ENCODE measurements around the gene CACNB4.

Gene CACNB4

DNA sequence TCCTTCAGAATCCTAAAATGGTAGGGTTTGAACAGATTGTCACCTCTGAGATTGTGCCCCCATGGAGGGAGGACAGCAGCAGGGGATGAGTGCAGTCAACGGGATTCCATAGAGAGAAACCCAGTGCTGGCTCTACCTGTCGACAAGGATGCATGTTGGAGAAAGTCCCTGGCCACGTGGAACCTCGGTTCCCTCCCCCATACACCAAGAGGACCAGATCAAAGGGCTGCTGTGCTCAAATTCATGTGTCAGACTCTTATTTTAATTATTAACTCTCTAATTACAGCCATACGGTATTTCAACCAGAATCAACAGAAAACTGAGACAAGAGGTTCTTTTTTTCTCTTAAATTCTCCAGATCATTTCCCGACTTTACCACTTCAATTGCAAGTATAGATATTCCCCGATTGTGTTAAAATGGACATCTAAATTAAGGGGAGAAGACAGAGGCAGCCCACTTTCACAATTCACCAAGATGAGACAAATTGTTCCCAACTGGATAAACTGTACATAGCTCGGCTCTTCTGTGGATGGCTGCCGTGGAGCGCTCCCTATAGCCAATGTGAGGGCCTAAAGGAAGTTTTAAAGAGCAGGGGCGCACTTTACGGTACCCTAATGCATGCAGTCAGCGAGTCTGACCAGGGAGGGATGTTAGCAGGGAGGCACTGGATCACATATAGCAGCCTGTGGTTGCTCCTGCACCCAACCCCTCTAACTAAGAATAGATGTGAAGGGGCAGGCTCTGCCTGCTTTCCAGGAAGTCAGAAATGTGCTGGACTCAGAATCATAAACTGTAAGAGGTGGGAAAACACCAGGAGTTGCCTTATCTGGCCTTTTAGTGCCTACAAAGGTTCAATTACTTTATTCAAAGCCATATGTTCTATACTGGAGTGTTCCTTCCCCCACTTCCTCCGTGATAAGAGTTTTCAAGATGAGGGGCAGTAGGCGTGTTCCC is 123.1 kb downstream of the CACNB4 start:
- DNase-seq (ENCODE audit: low read depth in 2 of 2), result no peak

DNA sequence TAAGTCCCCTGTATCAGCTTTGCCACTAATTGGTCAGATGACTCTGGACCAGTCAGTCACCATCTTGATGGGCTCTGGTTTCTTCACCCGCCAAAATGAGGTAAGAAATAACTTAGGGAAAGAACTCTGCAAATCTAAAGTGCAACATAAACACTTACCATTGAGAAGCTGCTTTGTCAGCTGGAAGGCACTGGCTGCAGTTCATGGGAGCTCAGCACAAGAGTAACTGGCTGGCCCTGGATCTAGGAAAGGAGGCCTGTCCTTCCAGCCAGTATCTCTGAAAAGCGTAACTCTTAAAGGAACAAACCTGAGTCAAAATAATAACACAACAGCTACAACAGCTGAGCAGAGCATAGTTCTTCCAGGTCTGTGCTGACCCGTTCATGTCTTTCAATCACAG is 123.9 kb downstream of the CACNB4 start:
- no peak for DNase-seq (ENCODE audit: low read depth in 2 of 2)

DNA sequence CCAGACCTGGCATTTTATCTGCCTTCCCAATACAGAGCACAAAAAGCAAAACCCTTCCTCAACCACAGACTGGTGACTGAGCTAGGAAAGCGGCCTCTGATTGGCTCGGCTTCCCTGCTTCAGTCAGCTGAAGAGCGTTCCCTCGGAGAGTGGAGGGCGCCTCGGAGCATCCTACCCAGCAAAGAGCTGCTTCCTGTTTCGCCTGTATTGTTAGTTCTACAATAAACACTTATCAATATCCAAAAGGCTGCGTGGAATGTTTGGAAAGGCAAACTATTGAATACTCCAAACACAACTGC is 125.0 kb downstream of the CACNB4 start:
- no peak for DNase-seq (ENCODE audit: low read depth in 2 of 2)

DNA sequence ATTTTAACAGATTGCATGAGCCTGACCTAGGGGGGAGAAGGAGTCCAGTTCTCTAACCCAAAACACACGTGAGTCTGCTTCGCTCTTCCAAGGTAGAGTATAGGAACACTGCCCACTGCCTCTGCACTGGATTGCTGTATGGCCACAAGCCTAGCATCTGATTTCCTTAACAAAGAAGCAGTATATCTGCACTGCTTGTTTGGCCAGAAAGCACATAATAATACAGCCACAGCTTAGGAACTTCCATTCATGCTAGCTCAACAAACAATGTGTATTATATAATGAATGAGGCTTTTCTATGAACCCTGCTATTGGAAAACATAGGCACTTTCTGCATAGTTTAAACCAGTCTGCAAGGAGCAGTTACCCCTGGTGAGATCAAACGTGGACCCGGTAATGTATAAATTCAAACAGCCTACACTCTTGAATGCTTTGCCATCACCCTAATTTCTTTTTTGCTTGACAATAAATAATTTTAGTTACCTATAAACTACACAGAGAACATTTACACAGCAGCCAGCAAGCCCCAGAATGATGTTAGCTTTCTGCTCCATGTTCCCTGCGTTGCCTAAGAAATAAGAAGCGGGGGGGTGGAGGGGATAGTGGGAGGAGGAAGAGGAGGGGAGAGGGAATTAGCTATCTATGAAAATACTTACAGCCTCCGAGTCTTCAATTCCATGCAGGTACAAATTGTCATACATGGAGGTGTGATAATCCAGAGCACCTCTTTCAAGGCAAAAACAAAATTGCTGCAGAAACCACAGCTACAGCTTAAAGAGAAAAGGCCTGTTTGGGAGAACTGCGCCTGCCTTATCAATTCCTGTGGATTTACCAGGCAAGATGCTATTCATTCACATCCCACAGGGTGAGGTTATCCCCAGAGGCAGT is 125.6 kb downstream of the CACNB4 start:
- DNase-seq (ENCODE audit: low read depth in 2 of 2), result no peak

DNA sequence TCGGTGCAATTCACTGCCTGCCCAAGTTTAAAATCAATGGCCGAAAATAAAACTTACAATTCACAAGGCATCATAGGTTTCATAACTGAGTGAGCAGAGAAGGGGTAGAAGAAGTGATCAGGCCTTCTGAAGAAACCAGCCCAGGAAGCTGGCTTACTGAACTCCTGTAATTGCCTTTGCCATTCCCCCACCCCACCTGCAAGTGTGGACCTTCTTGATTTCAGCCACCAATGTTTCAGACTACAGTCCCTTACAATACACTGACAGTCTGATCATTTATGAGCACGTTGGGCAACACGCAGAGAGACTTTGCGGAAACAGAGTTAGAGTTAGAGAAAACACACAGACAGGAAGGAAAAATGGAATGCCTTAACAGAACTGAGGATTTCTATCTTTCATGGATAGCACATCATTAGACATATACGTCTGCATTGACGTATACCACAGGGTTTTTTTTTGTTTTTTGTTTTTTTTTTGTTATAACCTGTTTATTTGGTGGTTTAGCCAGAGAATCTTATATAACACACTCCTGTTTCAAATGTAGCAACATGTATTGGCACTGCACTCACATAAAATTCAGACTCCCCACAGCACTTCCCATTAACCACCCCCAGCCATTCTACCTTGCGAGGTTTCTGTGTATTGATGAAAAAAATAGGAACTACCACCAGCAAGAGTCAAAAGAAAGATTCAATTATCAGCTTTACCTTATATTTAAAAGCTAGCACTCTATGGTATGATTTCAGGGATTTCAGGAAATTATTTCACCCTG is 126.4 kb downstream of the CACNB4 start:
- DNase-seq (ENCODE audit: low read depth in 2 of 2), result no peak

DNA sequence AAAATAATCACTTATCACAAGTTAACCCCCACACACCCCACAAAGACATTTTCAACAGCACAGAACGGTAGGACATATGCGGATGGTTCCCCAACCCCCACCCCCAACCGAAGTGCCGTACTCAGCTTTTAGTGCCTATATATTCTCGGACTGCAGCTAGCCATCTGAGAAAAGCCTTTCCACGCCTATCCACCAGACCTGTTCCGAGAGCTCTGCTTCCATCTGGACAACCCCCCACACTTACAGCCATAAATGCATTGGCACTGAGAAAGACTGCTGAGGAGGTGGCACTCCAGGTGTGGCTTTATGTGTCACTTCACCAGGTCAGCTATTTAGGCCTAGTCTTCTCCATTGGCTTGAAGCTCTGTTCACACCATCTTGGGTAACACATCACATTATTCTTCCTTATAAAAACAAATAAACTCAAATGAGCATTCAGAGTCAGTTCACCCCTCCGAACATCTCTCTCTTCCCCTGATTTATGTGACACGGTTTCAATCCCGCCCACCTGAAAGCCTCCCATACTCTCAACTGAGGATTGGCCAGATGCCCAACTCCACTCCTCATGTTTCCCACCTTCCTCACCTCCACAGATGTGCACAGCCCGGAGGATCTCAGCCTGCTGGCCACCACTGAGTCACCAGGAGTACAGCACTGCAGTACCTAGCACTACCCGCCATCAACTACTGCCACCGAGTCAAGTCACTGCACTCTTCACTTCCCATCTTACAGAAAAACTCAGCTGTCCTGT is 127.4 kb downstream of the CACNB4 start:
- DNase-seq (ENCODE audit: low read depth in 2 of 2), result no peak

DNA sequence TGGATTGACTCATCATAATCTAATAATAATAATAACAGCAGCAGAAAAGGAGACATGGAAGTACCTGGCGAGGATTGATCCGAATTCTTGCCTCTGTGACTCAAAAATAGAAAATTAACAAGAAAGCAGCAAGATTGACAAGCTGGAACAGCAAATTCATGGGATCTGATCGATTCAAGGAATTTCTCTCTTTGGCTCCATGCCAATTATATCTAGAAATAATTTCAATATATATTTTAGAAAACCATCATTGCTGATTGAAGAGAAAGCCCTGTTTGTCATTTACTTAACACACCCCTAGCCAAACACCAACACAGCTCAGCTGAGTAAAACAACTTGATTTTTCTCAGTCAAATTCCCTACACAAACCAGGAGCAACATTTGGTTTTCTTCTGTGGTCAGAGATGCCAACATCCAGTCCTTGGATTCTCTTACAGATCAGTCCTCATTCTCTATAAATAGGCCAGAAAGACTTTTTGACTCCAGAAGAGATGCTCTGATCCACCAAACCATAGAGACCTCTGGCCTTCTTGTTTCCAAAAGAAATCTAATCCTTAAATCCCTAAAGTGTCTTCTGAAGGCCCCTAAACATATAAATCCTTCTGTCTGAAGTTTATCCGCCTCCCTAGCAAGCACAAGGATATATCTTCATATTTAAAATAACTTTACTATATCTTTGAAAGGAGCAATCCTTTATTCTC is 129.9 kb downstream of the CACNB4 start:
- DNase-seq (ENCODE audit: low read depth in 2 of 2), result no peak

DNA sequence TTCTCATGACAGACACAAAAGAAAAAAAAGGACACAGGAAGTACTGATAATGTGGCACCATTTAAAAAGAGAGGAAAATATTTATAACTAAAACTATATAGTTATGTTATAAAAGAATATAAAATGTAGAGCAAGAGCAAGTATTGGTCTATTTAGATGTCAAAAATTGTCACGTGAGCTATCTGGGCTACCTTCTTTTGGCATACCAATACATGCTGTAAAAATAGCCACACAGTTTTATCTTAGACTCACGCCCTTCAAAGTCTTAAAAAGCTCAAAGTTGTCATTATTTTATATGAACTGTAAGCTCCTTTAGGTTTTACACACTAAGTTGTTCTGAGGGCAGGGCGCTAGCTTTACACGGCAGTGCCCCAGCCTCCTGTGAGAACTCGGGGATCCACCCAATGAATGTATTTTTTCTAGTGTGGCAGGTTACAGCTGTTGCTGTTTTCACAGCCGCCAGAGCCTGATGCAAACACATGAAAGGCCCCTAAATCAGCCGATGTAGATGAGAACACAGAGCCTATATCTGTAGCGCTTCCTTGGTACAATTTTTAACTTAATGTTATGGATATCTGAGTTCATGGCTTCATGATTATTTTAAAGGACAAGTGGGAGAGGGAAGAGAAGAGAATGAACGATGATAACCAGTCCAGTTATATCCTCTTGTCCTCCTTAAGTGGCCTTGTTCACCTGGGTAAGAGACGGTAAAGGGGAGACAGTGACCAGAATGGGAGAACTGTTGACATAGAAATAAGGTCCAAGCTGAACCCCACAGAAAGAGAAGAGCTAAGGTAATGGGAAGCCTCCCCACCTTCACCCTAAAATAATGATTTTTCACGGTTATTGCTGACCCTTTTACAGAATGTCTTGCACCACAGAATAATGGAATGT is 130.8 kb downstream of the CACNB4 start:
- DNase-seq (ENCODE audit: low read depth in 2 of 2), result no peak

DNA sequence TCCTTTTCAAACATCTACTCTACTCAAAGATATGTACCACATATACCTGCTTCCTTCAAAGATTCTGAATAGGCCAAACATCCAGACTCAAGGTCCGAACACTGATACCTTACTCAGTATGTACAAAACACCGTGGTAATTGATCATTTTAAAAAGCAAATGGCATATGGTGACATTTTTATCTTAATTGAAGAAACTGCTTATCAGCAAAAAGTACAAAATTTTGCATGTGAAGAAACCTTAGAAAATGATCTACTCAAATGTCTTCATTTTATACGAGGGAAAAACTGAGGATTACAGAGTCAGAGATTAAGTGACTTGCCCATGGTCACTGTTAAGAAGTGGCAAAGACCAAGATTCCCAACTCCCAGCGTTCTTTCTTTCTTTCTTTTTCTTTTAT is 133.0 kb downstream of the CACNB4 start:
- DNase-seq (ENCODE audit: low read depth in 2 of 2), result no peak

DNA sequence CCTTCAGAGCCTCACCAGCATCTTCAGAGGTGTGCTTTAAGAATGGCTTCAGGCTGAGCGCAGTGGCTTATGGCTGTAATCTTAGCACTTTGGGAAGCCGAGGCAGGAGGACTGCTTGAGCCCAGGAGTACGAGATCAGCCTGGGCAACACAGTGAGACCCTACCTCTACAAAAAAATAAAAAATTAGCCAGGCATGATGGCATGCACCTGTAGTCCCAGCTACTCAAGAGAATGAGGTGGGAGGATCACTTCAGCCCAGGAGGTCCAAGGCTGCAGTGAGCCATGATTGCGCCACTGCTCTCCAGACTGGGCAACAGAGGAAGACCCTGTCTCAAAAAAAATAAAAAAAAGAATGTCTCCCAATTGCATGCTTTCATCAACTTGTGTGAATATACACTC is 137.3 kb downstream of the CACNB4 start:
- DNase-seq (ENCODE audit: low read depth in 2 of 2), result no peak

DNA sequence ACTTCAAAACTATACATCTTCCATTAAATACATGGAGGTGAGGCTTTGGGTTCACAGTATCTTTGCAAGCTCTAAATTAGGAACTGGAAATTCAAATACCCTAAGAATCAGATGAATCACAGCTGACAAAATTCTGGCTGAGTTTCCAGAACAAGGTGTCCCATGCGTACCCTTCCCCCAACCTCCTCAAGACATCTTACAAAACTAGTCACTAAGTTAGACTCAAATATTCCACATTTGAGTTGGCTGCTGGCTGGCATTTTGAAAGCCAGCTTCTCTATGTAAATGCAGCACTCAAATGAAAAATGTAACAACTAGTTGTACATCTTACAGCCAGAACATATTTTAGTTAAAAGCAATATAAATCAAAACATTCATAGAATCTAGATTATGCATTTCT is 139.6 kb downstream of the CACNB4 start:
- no peak for DNase-seq (ENCODE audit: low read depth in 2 of 2)

DNA sequence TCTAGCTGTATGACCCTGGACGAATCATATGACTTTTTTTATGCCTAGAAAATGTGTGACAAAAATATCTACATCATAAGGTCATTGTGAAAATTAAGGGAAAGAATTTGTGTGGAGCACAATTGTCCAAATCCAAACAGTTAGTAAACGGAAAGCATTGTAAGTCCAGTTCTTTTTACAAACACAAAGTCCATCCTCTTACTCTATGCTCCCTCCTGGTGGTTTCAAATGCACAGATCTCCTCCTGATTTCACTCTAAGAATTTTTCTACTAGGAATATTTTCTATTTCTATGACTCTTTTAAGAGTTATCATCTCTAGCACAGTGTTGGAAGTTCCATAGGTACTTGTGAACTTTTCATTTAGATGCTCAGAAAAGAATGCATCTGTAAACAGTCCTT is 145.4 kb downstream of the CACNB4 start:
- no peak for DNase-seq (ENCODE audit: low read depth in 2 of 2)

DNA sequence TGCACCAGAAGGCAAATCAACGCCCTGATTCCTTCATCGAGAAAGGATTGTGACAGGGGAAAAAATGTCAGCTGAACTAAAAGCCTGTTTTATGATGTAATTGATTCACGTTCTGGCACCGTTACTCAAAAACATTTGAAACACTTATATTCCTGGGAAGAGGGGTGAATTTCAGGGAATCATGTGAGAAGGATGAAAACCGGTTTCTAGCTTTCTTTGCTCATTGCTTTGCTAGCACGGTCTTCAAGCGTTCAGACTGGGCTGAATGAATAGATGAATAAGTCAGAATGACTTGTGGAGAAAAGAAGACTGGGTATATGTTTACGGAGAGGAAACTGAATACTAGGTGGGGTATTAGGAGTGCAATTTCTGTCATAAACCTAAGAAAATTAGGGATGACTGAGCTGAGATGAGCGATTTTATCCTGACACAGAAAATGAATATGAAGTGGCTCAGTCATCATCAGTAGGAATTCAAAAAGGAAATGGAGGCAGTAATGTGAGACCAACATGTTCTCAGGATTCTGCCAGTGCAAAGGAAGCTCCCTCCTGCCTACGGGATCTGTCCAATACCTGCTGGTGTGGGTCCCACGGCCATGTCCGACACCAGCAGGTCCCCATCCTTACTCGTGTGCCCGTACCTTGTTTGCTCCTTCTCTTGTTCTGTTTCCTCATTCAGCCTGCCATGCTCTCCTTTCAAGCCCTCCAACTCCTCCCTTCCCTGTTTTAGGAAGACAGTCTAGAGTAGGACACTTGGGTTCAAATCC is 146.0 kb downstream of the CACNB4 start:
- no peak for DNase-seq (ENCODE audit: low read depth in 2 of 2)

DNA sequence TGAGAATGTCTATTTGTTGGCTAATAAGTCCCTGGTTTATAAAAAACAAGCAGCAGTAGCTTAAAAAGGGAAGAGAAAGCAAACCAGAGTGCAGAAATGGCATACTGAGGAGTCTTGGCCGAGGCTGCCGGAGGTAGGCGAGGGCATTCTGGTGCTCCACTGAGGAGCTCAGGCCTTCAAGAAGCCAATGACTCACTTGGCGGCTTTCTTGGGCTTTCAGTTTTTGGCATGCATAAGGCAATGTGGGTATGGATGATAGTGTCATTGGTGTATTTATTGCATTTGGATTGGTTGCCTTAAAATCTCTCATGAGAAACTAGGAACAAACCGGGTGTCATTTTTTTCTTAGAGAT is 151.1 kb downstream of the CACNB4 start:
- DNase-seq (ENCODE audit: low read depth in 2 of 2), result no peak

DNA sequence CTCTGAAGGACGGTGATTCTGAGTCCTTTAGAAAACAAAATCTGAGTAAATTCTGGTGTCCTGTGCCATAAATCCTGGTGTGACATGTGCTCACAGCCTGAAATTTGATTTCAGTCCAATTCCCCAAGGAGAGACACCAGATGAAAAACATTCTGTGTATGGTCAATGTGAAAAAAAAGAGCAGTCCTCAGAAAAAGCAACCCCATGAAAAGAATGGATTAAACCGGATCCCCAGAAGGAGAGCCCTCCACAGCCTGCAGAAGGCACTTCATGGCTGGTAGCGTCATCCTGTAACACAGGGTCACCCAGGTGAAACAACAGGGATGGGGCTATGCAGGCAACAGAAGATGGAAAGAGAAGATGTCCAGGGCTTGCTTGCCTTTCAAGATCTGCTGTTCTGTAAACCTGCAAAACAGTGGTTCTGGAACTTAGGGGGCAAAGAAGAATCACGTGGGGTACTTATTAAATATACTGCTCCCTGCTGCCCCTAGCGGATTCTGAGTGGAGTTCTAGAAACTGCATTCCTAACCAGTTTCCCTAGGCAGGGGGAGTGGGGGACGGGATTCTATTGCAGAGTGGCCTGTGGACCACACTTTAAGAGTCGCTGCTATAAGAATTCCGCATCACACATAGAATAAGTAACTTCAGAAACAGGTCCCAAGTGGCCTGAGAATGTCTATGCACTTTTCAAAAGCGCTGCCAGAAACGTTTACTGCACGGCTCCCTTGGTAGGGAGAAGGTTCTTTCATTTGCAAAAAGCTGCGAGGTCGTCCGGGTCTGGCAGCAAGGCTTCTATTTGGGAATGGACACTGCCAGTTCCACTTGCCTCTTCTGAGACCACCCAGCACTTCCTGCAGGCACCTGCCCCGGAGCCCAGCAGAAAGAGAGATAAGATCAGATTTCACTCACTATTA is 151.7 kb downstream of the CACNB4 start:
- DNase-seq (ENCODE audit: low read depth in 2 of 2), result no peak

DNA sequence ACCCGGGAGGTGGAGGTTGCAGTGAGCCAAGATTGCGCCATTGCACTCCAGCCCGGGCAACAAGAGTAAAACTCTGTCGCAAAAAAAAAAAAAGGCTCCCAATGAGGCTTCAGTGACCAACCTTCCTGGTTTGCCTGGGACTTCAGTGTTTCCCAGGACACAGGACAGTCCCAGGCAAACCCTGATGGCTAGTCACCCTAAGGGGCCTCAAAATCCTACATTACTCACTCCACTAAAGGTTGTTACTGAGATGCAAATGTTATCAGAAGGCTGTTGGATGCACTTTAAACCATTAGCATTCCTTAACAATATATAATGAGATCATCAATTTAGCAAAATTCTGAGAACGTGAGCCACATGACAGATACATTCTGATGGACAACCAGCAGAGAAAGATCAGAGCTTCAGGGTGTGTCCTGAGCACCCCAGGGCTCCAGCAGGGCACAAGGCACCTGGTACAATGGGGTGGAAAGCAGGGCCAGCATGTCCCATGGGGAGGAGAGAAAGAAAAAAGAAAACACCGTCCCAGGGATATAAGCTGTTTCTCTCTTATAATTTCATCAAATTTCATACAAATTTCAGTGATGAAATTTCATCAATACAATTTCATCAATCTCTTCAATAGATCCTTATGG is 152.5 kb downstream of the CACNB4 start:
- DNase-seq (ENCODE audit: low read depth in 2 of 2), result no peak

DNA sequence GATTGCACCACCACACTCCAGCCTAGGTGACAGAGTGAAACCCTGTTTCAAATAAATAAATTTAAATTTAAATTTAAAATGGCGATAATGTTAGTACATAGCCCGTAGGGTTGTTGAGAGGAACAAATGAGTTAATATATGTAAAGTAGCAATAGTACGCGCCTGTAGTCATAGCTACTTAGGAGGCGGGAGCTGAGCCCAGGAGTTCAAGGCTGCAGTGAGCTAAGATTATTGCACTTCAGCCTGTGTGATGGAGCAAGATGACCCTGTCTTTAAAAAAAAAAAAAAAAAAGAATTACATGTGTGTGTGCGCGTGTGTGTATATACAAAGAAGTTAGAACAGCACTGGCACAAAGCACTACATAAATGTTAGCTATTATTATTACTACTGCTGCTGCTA is 153.2 kb downstream of the CACNB4 start:
- DNase-seq (ENCODE audit: low read depth in 2 of 2), result no peak

DNA sequence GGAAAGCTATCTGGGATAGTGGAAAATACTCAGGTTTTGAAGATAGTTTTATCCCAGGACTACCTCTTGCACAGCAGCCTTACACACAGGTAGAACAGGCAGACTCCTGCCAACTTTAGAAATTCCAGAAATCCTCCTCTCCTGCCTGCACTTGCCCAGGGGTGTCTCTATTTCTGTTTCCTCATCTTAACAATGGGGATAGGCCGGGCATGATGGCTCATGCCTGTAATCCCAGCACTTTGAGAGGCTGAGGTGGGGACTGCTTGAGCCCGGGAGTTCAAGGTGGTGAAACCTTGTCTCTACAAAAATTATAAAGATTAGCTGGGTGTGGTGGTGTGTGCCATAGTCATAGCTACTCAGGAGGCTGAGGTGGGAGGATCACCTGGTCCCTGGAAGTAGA is 153.7 kb downstream of the CACNB4 start:
- DNase-seq (ENCODE audit: low read depth in 2 of 2), result no peak
